HK-2 (cell line): ENCODE data around the gene HMCN2.
"Not testable (repeated sequence)": the region's sequence is repeated elsewhere in the genome, so short reads cannot be mapped to it uniquely, and the experiment has no call there.

Experiments used
- DNase-seq: peaks from one replicate; pipeline ENCODE4 v3.0.0-alpha.2; 2018; ENCODE audit not compliant: unreplicated experiment

Gene HMCN2

GRCh38 chr9:130264414-130265350 is 878 bp upstream of the HMCN2 start:
- DNase-seq: no peak

DNA sequence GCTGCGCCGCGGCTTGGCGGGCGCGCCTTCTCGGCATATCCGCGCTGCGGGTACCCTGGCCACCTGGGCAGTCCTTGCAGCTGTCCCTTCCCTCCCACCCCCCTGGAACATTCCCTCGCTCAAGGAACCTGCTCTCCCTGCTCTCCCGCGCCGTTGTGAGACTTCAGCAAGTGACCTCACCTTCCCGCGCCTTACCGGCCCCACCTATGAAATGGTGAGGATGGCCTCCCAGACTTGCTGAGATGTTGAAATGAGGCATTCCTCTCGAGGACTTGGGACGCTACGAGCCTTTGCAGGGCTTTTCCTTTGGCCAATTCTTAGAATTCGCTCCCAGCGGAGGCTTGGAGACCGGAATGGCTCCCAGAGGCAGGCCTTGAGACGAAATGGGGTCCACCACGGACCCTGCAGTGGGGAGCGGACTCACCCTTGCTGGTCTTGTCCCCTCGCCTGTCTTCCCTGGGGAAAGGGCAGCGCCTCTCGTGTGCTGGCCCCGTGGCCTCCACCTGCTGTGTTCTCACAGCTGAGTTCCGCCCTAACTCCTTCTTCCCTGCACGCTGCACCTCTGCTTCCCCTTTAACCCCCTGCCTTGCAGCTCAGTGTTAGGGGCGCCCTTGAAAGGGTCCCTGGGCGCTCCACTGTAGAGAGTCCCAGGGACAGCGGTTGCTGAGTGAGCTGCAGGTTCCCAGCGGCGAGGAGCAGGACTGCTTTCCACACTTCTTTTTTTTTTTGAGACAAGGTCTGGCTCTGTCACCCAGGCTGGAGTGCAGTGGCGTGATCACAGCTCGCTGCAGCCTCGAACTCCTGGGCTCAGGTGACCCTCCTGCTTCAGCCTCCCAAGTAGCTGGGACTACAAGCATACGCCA is 907 bp downstream of the HMCN2 start:
- DNase-seq: no peak

DNA sequence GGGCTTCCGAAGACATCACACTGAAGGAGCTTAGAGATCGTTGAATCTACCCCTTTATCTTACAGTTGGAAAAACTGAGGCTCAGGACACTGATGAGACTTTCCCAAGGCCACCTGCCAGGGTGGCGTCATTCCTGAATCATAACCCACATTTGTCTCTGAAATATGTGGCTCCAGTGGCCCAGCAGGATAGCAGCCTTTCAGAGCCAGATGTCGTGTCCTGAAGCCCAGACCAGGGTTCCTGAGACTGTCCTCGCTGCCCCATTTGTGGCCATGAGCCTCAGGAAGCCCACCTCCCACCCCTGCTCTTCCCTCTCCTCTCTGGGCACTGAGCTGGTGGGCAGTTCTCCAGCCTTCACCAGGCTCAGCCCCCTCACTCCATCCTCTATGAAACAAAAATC is 2.4 kb downstream of the HMCN2 start:
- DNase-seq: no peak

DNA sequence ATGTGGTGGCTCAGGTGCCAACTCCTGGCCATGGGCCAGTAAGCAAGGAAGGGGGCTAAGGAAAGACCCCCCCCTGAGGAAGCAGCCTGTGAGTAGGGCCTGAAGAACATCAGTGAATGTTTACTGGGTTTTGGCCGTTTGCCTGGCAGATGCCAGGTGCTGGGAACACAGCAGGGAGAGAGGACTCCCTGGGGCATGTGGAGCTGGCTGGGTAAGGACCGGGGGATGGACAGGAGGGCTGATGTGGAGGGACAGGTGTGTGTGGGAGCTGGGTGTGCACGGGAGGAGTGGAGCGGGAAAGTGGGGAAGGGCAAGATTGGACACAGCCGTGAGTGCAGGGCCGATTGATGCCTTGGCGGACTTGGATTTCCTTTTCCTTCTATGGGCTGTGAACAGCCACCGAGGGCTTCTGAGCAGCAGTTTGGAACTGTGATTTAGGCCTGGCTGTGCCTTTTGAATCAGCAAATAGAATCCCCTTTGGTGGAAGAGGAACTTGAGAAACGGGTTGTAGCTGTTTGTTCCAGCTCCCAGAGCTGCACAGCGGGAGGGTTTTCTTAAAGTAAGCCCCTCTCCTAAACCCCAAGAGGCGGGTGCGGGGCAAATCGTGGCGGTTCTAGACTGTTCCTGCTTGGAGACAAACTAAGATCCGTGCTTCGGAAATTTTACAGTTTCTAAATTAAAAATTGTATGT is 3.1 kb downstream of the HMCN2 start:
- DNase-seq: no peak

DNA sequence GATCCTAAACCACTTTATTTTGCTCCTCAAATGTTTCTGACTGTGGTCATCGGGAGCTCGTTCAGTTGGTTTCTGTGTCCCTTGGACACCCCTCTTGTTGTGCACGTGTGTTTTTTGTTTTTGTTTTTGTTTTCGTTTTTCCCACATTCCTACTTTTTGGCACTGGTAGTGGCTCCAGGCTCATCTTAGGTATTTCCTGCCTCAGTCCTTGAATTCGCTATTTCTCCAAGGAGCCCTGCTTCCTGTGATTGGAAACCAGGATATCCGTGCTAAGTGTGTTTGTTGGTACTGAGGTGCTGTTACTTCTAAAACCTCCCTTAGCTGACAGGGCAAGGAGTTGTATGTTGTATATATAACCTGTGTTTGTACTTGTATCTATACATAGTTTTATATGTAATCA is 5.9 kb downstream of the HMCN2 start:
- no peak for DNase-seq

- no peak for DNase-seq
Measured at GRCh38 chr9:130275156-130275555, 9.6 kb downstream of the HMCN2 start.

GRCh38 chr9:130276121-130276520 is 10.6 kb downstream of the HMCN2 start:
- peak; percentile 43 for DNase-seq

- DNase-seq: no peak
Measured at GRCh38 chr9:130276955-130277354, 11.4 kb downstream of the HMCN2 start.

GRCh38 chr9:130277525-130277924 is 12.0 kb downstream of the HMCN2 start:
- not testable (repeated sequence) for DNase-seq

DNA sequence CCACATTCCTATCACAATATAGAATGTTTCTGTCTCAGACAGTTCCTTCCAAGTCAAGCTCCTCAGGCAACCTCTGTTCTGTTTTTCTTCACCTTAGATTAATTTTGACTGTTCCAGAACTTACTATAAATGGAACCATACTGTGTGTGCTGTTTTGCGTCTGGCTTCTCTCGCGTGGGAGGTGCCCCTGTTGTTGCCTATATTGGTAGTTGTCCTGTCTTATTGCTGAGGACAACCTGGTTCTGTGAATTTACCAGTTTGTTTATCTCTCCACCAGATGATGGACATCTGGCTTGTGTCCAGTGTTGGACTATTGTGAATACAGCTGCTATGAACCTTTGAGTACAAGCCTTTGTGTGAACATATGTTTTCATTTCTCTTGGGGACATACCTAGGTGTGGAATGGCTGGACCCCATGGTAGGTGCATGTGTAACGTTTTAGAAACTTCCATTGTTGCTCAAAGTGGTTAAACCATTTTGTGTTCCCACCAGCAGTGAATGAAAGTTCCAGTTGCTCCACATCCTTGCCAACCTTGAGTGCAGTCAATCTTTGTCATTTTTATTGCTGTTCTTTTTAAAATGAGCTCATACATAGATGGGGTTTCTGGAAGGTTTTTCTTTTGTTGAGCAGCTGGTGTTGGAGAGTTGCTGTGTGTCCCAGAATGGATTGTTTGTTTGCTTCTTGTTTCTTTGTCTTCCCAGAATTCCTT is 18.1 kb downstream of the HMCN2 start:
- no peak for DNase-seq

DNA sequence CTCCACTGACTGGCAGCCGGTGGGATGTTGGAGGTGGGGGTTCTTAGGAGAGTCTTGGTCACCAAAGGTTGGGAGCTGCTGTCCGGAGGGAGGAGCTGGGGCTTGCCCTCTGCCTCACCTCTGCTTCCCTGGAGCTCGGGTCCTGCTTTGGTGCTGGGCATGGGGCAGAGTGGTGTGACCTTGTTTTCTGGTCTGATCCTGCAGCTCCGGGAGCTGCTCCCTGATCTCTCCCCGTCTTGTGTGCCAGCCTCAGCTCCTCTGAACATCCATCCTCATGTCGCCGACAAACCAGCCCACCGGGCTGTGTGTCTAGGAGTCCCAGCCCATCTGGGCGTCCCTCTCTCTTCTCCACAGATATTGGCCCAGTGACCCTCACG is 18.7 kb downstream of the HMCN2 start:
- no peak for DNase-seq

- no peak for DNase-seq
Measured at GRCh38 chr9:130284690-130285089, 19.1 kb downstream of the HMCN2 start.

DNA sequence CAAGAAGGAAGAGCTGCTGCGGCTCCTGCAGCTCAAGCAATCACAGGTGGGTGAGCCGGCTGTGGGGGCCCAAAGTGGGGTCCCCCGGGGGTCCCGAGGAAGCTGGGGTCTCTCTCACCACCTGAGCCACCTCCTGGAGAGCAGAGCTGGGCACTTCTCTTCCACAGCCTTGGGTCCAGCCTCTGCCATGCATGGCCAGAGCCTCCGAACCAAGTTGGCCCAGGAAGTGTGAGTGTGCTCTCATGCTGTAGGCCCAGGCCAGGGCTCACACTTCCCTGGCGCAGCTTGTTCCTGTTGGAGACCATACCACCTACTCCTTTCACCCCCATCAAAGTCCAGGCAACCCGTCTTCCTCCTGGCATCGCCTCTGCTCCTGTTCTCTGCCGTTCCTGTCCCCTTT is 19.7 kb downstream of the HMCN2 start:
- DNase-seq: no peak

DNA sequence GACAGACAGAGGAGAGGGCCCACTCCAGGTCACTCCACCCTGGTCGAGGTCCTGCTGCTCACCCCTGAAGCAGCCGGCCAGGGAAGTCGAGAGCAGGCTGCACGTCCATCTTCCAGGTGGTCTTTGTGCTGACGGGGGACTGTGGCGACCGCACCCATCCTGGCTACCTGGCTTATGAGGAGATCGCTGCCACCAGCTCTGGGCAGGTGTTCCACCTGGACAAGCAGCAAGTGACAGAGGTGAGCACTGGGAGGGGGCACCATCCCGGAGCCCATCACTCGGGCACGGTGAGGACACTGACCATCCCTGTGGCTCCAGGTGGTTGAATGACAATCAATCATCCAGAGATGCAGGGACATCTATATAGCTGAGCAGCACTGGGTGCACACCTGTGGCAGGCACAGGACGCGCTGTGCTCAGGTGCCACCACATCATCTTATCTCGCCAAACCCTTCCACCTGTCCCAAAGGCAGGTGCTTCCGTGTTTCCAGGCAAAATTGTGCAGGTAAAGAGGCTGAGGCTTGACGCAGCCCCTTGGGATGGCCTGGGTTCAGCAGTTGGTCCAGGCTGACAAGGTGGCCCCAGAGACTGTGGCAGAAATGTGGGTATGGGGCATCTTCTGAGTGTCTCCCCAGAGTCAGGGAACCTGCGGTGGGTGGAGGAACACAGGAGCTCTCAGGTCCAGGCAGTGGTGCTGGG is 20.7 kb downstream of the HMCN2 start:
- no peak for DNase-seq

GRCh38 chr9:130286781-130287428 is 21.3 kb downstream of the HMCN2 start:
- no peak for DNase-seq

GRCh38 chr9:130287736-130288135 is 22.2 kb downstream of the HMCN2 start:
- no peak for DNase-seq

GRCh38 chr9:130288393-130288792 is 22.8 kb downstream of the HMCN2 start:
- DNase-seq: no peak

DNA sequence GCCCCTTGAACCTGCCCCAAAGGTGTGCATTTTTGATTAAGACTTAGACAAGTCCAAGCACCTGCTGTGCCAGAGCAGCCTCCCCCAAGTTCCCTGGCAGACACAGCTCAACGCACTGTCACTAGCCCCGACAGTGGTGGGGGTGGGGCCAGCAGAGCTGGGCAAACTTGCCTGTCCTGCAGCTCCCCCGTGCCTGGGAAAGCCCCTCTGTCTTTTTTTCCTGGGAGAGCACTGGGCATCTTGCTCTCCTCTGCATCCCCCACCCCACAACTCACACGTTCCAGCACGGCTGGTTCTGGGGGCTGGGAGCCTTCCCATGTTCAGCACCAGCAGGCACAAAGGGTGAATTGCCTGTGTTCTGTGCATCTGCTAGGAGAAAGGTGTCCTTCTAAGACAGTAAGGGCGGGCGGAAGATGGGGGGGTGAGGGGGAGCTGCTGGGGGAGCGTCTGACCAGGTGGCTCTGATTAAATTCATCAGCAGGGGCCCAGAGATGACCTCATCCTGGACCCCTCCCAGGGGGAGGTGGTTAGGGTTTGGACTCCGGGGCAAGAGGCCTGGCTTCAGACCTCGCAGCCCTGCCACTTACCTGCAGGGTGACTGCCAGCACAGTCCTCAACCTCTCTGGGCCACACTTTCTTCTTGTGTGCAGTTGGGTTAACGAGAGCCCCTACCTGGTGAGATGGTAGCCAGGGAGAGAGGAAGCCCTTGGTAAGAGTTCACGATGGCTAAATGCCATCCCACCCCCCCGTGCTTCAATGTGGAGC is 23.5 kb downstream of the HMCN2 start:
- no peak for DNase-seq

GRCh38 chr9:130289711-130290241 is 24.2 kb downstream of the HMCN2 start:
- DNase-seq: no peak
